Naive thymus-derived CD4-positive, alpha-beta T cell (primary cell): ENCODE results near the gene MRPL18. TPM values are rescaled to one million over a fixed set of nuclear protein-coding genes. Genes with fewer than 3 reads are reported as not detected.

ENCODE experiments used
- ATAC-seq: fragments of 150-1000 bp; cut with Tn5 transposase; 2 replicates; pipeline ENCODE4 v1.10.0; 2021; ENCODE audit warnings: mild to moderate bottlenecking, moderate library complexity
- CTCF ChIA-PET: fragments of 350-600 bp; sonication (Branson Sonifier 250); formaldehyde crosslinking; loops from one replicate; lab custom pipeline; 2021; ENCODE audit warnings: antibody characterized with exemption; lab: Charles Lee
- POLR2A ChIA-PET: fragments of 350-600 bp; sonication (Branson Sonifier 250); formaldehyde crosslinking; loops from one replicate; lab custom pipeline; 2021; ENCODE audit warnings: antibody characterized with exemption, inconsistent platforms; lab: Charles Lee
- DNase-seq, 9 donors: peaks; one replicate each; pipeline versions ENCODE4 v3.0.0 to v3.0.0-alpha.2; 2020 to 2022; ENCODE audit warnings: mixed read lengths in 1 of 9
- H3K27ac ChIP-seq: one replicate; pipeline ENCODE4 v1.7.0; 2013; ENCODE audit warnings: mild to moderate bottlenecking, low read depth, low read length, moderate library complexity
- H3K27me3 ChIP-seq, 2 donors: one replicate each; pipeline ENCODE4 v1.7.0; 2013; ENCODE audit warnings: low read length in 2 of 2, mild to moderate bottlenecking in 2 of 2, moderate library complexity in 2 of 2; ENCODE audit not compliant: control insufficient read depth in 2 of 2, insufficient read depth in 2 of 2
- H3K36me3 ChIP-seq, 3 experiments: 1 replicate in 2 of 3; 2 replicates in 1 of 3; pipeline ENCODE4 v1.7.0; 2013; ENCODE audit warnings: low read length in 3 of 3, mild to moderate bottlenecking in 3 of 3, moderate library complexity in 1 of 3; ENCODE audit not compliant: insufficient read depth in 3 of 3, control insufficient read depth in 2 of 3
- H3K4me1 ChIP-seq, 2 donors: one replicate each; pipeline ENCODE4 v1.7.0; 2013; ENCODE audit warnings: low read length in 2 of 2, mild to moderate bottlenecking in 2 of 2, moderate library complexity in 1 of 2; ENCODE audit not compliant: control insufficient read depth in 2 of 2, insufficient read depth in 2 of 2
- H3K4me3 ChIP-seq: 2 replicates; pipeline ENCODE4 v1.7.0; 2013; ENCODE audit warnings: mild to moderate bottlenecking, low read length
- H3K9me3 ChIP-seq, 3 experiments: 1 replicate in 2 of 3; 2 replicates in 1 of 3; pipeline ENCODE4 v1.7.0; 2013; ENCODE audit warnings: low read length in 3 of 3; ENCODE audit not compliant: control insufficient read depth in 2 of 3
- H3K27ac Mint-ChIP-seq, 9 donors: one replicate each; pipeline ENCODE4 v1.8.0; 2020 to 2022; ENCODE audit warnings: mixed read lengths in 9 of 9, mild to moderate bottlenecking in 8 of 9, moderate library complexity in 5 of 9, inconsistent platforms in 2 of 9
- H3K27me3 Mint-ChIP-seq, 5 donors: one replicate each; pipeline ENCODE4 v1.8.0; 2021 to 2022; ENCODE audit warnings: mixed read lengths in 5 of 5, mild to moderate bottlenecking in 1 of 5
- H3K36me3 Mint-ChIP-seq, 5 donors: one replicate each; pipeline ENCODE4 v1.8.0; 2020 to 2022; ENCODE audit warnings: mixed read lengths in 5 of 5, mild to moderate bottlenecking in 3 of 5, inconsistent platforms in 1 of 5
- H3K4me1 Mint-ChIP-seq, 7 donors: one replicate each; pipeline ENCODE4 v1.8.0; 2020 to 2022; ENCODE audit warnings: mixed read lengths in 7 of 7, mild to moderate bottlenecking in 3 of 7, inconsistent platforms in 1 of 7
- H3K4me3 Mint-ChIP-seq, 10 donors: one replicate each; pipeline ENCODE4 v1.8.0; 2020 to 2022; ENCODE audit warnings: mild to moderate bottlenecking in 10 of 10, mixed read lengths in 10 of 10, moderate library complexity in 6 of 10, inconsistent platforms in 2 of 10
- H3K9me3 Mint-ChIP-seq, 11 donors: one replicate each; pipeline ENCODE4 v1.8.0; 2020 to 2022; ENCODE audit warnings: mixed read lengths in 11 of 11, mild to moderate bottlenecking in 4 of 11, inconsistent platforms in 1 of 11, moderate library complexity in 1 of 11
- intact Hi-C, 2 donors: fragments of 100-400 bp; cut with micrococcal nuclease; formaldehyde crosslinking; loops; one replicate each; pipeline ENCODE4 v1.15.1; 2023
- polyA plus RNA-seq, 2 donors: library from polyadenylated mRNA; unstranded; fragments of 300-500 nt; fragmentation: Illumina TruSeq; gene quantifications; one replicate each; pipeline ENCODE4 v1.2.3, GENCODE V29; 2021
- total RNA-seq, 6 experiments: library from RNA in 5 of 6; stranded (reverse) in 5 of 6; gene quantifications; 1 replicate in 5 of 6; 2 replicates in 1 of 6; pipeline ENCODE4 v1.2.3 and lab custom pipeline; 2021 to 2026

The MRPL18 gene
- total and polyA plus RNA-seq, 7 experiments from 2014 or later = 18.8 to 122 (median 39.8) TPM

- Histone ChIP-seq H3K27ac (peak overlapping the region; percentile 23), H3K27me3 (no peaks in the 10 kb centered on the region), H3K4me1 (peaks cover 0 to 1% of the 10 kb centered on the region in 2 donors), H3K36me3 (peaks cover 14 to 49% (median 19%) of the 10 kb centered on the region in 3 experiments), H3K9me3 (no peaks in the 10 kb centered on the region), H3K4me3 (no peak overlapping the region)
- Mint-ChIP-seq H3K27me3 (no peaks in the 10 kb centered on the region), H3K27ac (peak overlapping the region in 3 of 9 donors; percentile 22 to 60 (median 50)), H3K4me3 (no peak overlapping the region), H3K9me3 (no peaks in the 10 kb centered on the region), H3K4me1 (peaks cover 17 to 45% (median 36%) of the 10 kb centered on the region in 7 donors), H3K36me3 (peaks cover 11 to 24% (median 18%) of the 10 kb centered on the region in 5 donors)
- DNase-seq = no peak
- ATAC-seq = no peak
- ChIA-PET POLR2A (no interaction called here), CTCF (no interaction called here)
- intact Hi-C loops = no loop called here
Observed at GRCh38 chr6:159797554-159797953, 7.3 kb downstream of the MRPL18 start.

GRCh38 chr6:159800141-159800865 lies 10.0 kb downstream of the MRPL18 start, which contains the start of gene PNLDC1:
PNLDC1 (plus strand) TSS chr6:159800276; CDS start chr6:159800308, 32 bp downstream.
- Mint-ChIP-seq H3K36me3 (peaks cover 9 to 22% (median 11%) of the 10 kb centered on the region in 5 donors), H3K27me3 (no peaks in the 10 kb centered on the region)
- POLR2A ChIA-PET = interaction anchor here (0.8 to 2.2 kb wide), 3 partner anchors 10 to 52 kb away, joined by 3 to 8 read pairs (median 4); partner anchors contain the start of genes MRPL18 and TCP1

GRCh38 chr6:159801935-159802334 lies 11.7 kb downstream of the MRPL18 start:
- Histone ChIP-seq H3K4me3 (no peak overlapping the region), H3K27ac (no peak overlapping the region), H3K9me3 (no peaks in the 10 kb centered on the region), H3K36me3 (peaks cover 14 to 33% (median 19%) of the 10 kb centered on the region in 3 experiments), H3K27me3 (no peaks in the 10 kb centered on the region), H3K4me1 (no peaks in the 10 kb centered on the region)
- ATAC-seq = no peak
- H3K27me3 Mint-ChIP-seq = no peaks in the 10 kb centered on the region
- ChIA-PET POLR2A (interaction anchor here (1.0 to 1.7 kb wide), 2 partner anchors 9 to 12 kb away, joined by 3 to 4 read pairs; partner anchors contain the start of gene MRPL18), CTCF (no interaction called here)
- no peak overlapping the region for H3K4me3 Mint-ChIP-seq
- intact Hi-C loops = no loop called here
- H3K27ac Mint-ChIP-seq = no peak overlapping the region
- peaks cover 0 to 17% (median 9%) of the 10 kb centered on the region in 7 donors for H3K4me1 Mint-ChIP-seq
- no peak for DNase-seq
- peaks cover 9 to 22% (median 11%) of the 10 kb centered on the region in 5 donors for H3K36me3 Mint-ChIP-seq
- no peaks in the 10 kb centered on the region for H3K9me3 Mint-ChIP-seq

More at GRCh38 chr6:159800141-159800865, 10.0 kb downstream of the MRPL18 start, which contains the start of gene PNLDC1:
- ATAC-seq = no peak
- no peaks in the 10 kb centered on the region for H3K4me1 ChIP-seq
- intact Hi-C loops = no loop called here
- no peak within 1 kb of the TSS for H3K4me3 ChIP-seq
- DNase-seq = no peak
- no peaks in the 10 kb centered on the region for H3K27me3 ChIP-seq
- H3K9me3 Mint-ChIP-seq = no peaks in the 10 kb centered on the region
- H3K36me3 ChIP-seq = peaks cover 14 to 41% (median 19%) of the 10 kb centered on the region in 3 experiments
- CTCF ChIA-PET = no interaction called here
- no peaks in the 10 kb centered on the region for H3K9me3 ChIP-seq
- no peak within 1 kb of the TSS for H3K27ac ChIP-seq
- H3K27ac Mint-ChIP-seq = peak within 1 kb of the TSS in 3 of 9 donors; percentile 27 to 56 (median 50)
- no peak within 1 kb of the TSS for H3K4me3 Mint-ChIP-seq
- H3K4me1 Mint-ChIP-seq = peaks cover 3 to 25% (median 17%) of the 10 kb centered on the region in 7 donors

GRCh38 chr6:159804504-159804903 lies 14.2 kb downstream of the MRPL18 start:
- no peaks in the 10 kb centered on the region for H3K9me3 ChIP-seq
- no peak overlapping the region for H3K4me3 ChIP-seq
- intact Hi-C loops = no loop called here
- DNase-seq (no peak), ATAC-seq (no peak)
- H3K36me3 Mint-ChIP-seq = peaks cover 0 to 12% (median 9%) of the 10 kb centered on the region in 5 donors
- H3K4me3 Mint-ChIP-seq = no peak overlapping the region
- peaks cover 0 to 8% (median 0%) of the 10 kb centered on the region in 3 experiments for H3K36me3 ChIP-seq
- peaks cover 0 to 2% (median 0%) of the 10 kb centered on the region in 7 donors for H3K4me1 Mint-ChIP-seq
- no peaks in the 10 kb centered on the region for H3K27me3 Mint-ChIP-seq
- H3K27ac Mint-ChIP-seq = no peak overlapping the region
- H3K4me1 ChIP-seq = no peaks in the 10 kb centered on the region
- H3K27me3 ChIP-seq = no peaks in the 10 kb centered on the region
- H3K27ac ChIP-seq = no peak overlapping the region
- H3K9me3 Mint-ChIP-seq = no peaks in the 10 kb centered on the region
- ChIA-PET POLR2A (interaction anchor here (1.1 kb wide), 1 partner anchor 15 kb away, joined by 6 read pairs; the partner anchor contains the start of genes MRPL18 and TCP1), CTCF (no interaction called here)

- Mint-ChIP-seq H3K4me1 (peaks cover 0 to 2% (median 0%) of the 10 kb centered on the region in 7 donors), H3K27me3 (no peaks in the 10 kb centered on the region), H3K9me3 (no peaks in the 10 kb centered on the region), H3K27ac (no peak overlapping the region), H3K4me3 (no peak overlapping the region), H3K36me3 (peaks cover 0 to 11% (median 5%) of the 10 kb centered on the region in 5 donors)
- Histone ChIP-seq H3K36me3 (no peaks in the 10 kb centered on the region), H3K4me3 (no peak overlapping the region), H3K9me3 (no peaks in the 10 kb centered on the region), H3K27ac (no peak overlapping the region), H3K27me3 (no peaks in the 10 kb centered on the region), H3K4me1 (no peaks in the 10 kb centered on the region)
- CTCF ChIA-PET = no interaction called here
- no peak for DNase-seq
- POLR2A ChIA-PET = interaction anchor here (1.1 kb wide), 1 partner anchor 16 kb away, joined by 6 read pairs; the partner anchor contains the start of genes MRPL18 and TCP1
- intact Hi-C loops = no loop called here
- ATAC-seq = no peak
Observed at GRCh38 chr6:159805440-159806020, 15.3 kb downstream of the MRPL18 start.

- H3K4me3 Mint-ChIP-seq = no peak overlapping the region
- Histone ChIP-seq H3K9me3 (no peaks in the 10 kb centered on the region), H3K27ac (no peak overlapping the region), H3K4me1 (no peaks in the 10 kb centered on the region), H3K27me3 (no peaks in the 10 kb centered on the region), H3K4me3 (no peak overlapping the region), H3K36me3 (no peaks in the 10 kb centered on the region)
- H3K4me1 Mint-ChIP-seq = peaks cover 0 to 2% (median 0%) of the 10 kb centered on the region in 7 donors
- H3K9me3 Mint-ChIP-seq = no peaks in the 10 kb centered on the region
- no peak overlapping the region for H3K27ac Mint-ChIP-seq
- ATAC-seq (no peak), DNase-seq (no peak)
- POLR2A ChIA-PET = no interaction called here
- peaks cover 0 to 14% (median 5%) of the 10 kb centered on the region in 5 donors for H3K36me3 Mint-ChIP-seq
- H3K27me3 Mint-ChIP-seq = no peaks in the 10 kb centered on the region
- intact Hi-C loops = no loop called here
- CTCF ChIA-PET = no interaction called here
Observed at GRCh38 chr6:159806021-159806458, 15.8 kb downstream of the MRPL18 start.
